NCI-H1694 (cell line): ENCODE measurements around the gene CD7.

Experiments used
- DNase-seq: peaks from one replicate; lab custom pipeline; 2025; lab: John Stamatoyannopoulos, UW

Gene CD7

DNA sequence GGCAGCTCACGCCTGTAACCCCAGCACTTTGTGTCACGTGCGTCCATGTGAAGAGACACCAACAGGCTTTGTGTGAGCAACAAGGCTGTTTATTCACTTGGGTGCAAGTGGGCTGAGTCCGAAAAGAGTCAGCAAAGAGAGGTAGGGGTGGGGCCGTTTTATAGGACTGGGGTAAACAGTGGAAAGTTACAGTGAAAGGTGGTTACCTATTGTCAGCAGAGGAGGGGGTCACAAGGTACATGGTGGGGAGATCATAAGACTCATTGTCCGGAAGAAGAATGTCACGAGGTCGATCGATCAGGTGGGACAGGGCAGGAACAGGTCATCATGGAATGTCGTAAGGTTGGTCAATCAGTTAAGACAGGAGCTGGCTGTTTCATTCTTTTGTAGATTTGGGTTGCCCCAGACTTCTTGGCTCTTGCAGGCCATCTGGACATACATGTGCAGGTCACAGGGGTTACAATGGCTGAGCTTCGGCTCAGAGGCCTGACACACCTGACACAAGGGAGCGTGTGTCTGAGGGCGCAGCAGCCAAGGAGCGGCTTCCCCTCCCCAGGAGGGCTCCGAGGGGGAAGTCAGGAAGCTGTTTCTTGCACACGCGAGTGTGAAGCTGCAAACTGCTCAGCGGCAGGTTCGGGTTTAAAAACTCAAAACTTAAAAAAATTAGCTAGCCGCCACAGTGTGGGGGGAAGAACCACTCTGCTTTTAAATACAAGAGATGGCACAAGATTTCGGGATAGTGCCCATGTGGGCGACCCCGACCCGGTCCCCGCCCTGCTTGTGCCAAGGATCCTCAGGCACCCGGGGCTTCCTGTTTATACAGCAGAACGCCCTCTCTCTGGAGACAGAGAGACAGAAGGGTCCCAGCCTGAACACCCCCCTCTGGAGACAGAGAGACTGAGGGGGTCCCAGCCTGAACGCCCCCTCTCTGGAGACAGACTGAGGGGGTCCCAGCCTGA lies 29.2 kb upstream of the CD7 start:
- DNase-seq = no peak

DNA sequence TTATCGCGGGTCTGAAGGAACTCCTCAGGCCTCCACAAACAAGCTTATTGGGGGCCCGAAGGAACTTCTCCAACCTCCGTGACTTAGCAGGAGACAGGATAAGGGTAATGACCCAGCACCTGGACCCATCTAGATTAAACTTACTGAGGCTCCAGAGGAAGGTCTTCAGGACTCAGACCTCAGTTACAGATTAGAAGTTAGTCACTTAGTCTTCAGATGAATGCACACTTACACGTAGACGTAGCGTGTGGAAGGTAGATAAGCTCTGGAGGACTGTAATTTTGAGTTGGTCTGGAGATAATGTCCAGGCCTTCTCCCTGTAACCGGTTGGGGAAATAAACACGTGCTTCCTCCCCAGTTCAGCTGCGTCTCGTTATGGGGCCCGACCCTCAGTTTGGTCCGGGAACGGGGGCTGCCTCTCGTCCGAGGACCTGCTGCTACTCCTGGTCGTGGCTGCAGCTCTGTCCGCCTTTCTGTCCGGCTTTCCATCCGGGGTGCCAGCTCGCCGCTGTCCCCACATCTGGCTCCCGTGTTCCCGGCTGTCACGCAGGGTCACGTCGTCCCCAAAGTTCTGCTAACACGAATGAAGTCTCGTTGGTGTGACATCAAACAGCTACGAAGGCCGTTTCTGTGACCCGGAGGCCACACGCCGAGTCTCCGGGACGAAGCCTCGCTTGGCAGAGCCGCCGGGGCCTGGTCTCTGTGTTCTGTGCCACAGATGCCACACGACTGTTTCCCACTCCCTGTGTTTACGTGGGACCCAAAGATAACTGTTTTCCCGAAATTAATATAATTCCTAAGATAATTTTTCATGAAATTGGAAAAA lies 28.0 kb upstream of the CD7 start:
- no peak for DNase-seq

DNA sequence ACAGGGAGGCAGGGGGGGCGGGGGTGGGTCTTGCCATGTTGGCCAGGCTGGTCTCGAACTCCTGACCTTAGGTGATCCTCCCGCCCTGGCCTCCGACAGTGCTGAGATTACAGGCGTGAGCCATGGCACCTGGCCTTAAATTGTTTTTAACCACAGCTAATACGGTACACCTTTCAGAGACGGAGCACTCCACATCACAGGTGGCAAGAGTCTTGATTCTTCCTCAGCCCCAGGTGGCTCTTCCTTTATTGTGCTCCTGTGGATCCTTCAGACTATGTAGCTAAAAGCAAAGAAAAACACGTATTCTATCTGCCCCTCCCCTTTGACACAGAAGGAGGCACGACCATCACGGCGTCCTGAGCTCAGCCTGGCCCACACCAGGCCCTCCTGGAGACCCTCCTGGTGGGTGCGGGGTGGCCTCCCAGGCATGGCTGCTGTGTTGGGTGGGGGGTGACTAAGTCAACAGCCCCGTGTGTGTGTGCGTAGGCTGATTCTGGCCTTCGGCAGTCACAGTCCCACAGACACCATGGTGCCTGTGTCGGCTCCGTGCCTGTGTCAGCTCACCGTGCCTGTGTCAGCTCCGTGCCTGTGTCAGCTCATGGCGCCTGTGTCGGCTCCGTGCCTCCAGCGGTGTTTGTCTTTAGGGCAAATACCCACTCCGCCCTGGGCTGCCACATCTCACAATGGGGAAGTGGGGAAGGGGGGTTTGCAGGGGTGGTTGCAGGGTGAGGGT lies 26.9 kb upstream of the CD7 start:
- no peak for DNase-seq

DNA sequence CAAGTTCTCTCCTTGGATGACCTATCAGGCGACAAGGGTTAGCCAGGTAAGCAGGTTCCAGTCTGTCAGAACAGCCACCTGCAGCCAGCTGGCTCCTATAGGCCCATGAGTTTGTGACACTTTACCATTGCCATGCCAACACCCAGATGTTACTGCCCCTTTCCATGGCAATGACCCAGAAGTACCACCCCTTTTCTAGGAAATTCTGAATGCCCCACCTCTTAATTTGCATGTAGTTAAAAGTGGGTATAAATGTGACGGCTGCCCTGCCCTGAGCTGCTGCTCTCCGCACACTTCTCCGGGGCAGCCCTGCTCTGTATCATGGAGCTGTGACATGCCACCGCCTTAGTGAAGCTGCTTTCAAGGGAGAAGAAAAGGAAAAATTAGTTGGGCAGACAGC lies 26.2 kb upstream of the CD7 start:
- no peak for DNase-seq

DNA sequence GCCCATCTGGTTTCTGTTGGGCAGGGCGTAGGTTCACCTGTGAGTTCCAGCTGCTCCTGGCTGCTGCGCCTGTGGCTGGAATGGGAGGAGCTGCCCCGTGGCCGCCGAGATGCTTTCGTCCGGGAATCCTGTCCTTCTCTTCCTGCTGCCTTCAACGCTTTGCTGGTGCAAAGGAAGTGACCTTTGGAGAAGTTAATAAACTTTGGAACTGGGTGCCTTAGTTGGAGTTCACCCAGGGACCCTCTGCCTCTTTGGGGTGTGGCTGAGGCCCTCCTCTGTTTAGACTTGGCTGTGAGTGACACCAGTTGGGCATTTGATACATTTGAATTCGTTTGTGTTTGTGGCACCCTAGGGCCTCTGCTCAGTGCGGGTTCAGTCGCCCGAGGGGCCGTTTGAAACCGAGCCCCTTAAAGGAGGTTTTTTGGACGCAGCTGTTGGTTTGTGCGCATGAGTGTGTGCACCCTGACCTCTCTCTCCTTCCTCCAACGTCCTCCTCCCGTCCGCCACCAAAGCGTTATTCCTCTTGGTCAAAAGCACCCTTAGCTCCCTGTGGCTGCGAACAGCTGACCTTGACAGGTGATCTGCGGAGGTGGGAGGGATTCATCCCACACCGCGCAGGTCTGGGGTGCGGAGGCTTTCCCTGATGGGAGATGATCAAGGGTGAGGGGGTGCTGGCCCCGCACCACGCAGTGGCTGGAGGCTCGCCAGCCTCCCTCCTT lies 25.1 kb upstream of the CD7 start:
- no peak for DNase-seq

DNA sequence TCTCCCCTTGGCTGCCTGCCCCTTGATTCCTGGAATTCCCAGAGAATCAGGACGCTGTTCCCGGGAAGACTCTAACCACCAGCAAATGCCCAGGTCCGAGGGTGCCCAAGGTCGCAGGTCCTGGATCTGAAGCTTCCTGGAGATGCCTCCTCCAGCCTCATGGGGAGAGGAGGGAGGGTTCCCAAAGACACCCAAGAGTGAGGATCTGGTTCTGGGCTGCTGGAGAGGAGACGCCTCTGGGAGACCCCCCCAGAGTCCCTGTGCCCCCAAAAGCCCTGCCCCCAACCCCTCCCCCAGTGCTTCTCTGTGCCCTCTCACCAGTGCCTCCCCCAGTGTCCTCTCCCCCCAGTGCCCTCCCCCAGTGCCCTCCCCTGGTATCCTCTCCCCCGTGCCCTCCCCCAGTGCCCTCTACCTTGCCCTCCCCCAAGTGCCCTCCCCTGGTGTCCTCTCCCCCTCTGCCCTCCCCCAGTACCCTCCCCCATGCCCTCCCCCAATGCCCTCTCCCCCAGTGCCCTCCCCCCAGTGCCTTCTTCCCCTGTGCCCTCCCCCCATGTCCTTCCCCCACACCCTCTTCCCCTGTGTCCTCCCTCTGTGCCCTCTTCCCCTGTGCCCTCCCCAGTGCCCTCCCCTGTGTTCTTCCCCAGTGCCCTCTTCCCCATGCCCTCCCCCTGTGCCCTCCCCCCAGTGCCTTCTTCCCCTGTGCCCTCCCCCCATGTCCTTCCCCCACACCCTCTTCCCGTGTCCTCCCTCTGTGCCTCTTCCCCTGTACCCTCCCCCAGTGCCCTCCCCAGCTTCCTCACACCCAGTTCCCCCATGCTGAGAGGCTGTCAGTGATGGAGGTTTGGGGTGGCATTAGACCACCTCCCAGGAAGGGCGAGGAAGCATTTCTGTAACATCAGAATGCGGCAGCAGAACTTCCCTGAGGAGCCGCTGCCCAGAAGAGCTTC lies 22.5 kb upstream of the CD7 start:
- no peak for DNase-seq

DNA sequence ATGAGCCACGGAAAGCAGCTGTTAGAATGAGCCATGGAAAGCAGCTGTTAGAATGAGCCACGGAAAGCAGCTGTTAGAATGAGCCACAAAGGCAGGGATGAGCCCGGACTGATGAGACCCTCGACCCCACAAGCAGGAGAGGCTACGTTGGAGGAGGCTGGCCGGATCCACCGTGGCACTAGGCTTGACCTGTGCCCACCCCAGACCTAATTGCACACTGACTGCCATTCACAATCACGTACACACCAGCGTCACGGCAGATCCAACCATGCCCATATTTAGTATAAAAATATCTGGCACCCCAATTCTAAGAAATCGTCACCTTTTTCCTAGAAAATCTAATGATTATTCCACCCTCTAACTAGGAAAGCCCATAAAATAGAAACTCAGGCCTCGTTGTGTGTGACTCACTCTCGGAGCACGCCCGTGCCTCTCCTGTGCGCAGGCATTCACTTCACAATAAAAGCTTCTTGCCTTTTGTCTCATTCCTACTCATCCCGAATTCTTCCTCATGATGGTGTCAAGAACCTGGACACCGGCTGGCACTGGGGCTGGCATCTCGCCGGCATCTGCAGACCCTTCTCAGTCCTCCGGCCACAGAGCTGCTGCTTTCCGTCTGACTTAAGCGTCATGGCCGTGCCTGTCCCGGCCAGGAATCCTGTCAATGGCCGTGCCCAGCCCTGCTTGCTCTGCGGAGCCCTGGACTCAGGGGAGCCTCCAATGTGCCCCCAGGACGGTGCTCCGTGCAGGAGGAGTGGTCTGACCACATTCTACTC lies 21.6 kb upstream of the CD7 start:
- no peak for DNase-seq

DNA sequence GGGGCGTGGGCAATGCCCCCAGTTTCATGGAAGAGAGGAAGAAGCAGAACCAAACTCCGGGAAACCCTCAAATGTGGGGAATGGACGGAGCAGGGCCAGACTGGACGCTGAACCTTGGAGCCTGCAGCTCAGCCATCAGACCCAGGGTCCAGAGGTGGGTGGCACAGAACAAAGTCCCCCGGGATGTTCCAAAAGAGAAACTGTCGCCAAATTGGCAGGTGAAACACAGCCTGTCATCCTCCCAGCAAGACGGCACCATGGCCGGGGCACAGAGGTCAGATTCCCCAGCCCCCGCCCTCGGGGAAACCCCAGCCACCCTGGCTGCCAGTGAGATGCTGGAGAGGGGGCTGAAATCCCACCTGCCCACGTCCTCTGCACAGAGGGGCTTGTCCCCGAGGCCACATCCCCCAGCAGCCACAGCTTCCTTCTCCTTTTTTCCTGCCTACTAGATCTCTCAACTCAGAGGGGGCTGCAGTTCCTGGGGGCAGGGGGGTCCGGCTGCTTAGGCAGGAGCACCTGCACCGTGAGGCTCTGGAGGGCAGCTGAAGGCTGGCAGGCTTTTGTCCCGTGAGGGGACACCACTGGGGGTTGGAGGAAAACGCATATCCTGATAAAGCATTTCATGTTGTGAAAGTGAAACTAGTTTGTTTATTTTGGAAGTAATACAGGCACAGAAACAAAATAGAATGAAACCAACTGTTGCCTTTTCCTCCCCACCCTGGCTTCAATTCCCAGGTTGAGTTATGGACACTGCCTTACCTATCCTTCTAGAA lies 17.4 kb upstream of the CD7 start:
- no peak for DNase-seq

DNA sequence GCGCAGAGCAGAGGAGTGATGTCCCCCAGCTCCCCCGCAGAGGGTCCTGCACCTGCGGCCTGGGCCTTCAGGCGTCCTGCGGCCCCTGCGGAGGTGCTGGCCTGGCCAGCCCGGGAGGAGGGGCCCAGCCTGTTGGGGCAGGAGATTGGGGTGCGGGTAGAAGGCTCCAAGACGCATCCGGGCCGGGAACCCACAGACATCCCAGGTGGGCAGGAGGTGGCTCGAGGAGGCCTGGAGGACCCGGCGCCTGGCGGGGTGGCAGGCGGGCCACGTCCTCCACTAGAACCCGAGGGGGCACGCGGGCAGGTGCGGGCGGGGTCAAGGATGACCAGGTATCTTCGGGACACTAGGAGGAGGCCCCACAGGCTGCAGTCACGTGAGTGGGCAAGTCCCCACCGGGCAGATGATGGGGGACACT lies 16.8 kb upstream of the CD7 start:
- no peak for DNase-seq

DNA sequence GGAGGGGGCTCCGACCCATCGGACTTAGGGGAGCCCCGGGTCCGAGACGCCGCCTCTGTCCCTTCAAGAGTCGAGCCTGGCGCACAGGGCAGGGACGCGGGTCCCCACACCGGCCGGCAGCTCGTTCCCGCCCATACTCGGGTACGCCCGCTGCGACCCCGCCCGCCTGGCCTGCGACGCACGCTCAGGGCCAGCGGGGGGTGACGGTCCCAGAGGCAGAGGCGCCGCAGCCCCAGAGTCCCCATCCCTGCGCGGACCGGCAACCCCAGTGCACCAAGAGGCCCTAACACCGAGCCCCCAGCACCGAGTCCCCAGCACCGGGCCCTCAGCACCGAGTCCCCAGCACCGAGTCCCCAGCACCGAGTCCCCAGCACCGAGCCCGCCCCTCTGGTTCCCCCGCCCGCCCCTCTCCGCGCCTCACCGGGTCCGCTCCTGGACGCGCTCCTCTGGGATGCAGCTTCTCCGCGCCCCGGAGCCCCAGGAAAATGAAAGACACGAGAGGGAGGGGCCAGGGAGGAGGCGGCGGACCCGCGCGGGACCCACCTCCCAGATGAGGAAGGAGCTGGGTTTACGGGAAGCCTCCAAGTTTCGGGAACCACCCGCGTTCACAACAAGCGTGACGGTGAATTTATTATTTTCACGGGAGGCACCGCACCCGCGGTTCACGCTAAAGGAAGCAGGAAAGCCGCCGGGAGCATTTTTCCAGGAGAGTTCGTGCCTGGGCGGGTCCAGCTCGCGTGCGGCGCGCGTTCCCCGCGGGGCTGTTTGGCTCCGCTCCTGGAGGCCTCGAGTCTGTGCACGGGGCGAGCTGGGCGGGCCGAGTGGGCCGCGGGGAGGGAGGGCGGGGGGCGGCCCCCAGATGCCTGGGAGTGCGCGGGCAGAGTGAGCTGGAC lies 16.1 kb upstream of the CD7 start, which contains the start of gene SECTM1:
Gene SECTM1 (minus strand): TSS at position 488 of the 893 bp plus-strand sequence. CDS start 6,526 bp downstream, outside the sequence.
- DNase-seq = no peak

DNA sequence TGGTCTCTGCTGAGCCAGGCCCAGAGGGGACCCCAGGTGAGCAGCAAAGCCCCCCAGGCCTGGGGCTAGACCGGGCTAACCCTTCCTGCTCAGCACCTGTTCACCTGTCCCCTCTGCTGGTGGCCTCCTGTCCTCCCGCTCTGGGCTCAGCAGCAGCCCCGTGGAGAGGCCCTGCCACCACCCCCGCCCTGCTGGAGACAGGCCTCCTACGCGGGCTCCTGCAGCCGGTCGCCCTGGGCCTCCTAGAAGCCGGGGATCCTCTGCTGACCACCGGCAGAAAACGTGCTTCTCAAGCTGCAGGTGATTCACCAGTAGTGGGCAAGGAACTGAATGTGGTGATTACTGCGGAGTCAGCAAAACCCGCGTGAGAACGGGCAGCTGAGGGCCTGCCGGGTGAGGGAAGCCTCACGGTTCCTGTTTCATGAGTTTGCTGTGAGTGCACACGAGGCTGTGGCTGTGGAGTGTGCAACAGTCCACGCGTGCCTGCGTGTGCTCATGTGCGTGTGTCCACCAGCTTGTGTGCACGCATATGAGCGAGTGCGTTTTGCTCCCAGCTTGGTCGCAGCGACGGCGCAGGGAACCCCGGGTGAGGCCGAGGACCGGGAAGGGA lies 15.4 kb upstream of the CD7 start:
- no peak for DNase-seq

DNA sequence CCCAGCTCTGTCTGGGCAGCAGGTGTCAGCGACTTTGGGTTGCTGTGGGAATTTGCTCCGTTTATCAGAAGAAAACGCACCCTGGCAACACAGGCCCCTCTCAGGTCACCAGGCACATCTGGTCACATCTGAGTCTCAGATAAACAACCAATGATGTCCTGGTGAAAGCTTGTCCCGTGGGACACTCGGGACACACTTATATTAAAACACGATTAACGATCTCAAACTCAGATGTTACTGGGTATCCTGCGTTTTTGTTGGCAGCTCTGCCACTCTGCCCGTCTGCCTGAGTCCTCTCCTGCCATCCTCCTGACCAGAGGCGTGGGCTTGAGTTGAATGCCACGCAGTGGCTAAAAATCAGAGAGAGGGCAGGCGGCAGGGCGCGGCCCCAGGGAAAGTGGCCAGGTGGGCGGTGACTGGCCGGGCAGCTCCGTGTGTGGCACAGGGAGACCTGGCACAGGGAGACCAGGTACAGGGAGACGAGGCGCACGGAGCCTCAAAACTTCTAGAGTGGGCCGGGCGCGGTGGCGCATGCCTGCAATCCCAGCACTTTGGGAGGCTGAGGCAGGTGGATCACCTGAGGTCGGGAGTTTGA lies 14.0 kb upstream of the CD7 start:
- no peak for DNase-seq

DNA sequence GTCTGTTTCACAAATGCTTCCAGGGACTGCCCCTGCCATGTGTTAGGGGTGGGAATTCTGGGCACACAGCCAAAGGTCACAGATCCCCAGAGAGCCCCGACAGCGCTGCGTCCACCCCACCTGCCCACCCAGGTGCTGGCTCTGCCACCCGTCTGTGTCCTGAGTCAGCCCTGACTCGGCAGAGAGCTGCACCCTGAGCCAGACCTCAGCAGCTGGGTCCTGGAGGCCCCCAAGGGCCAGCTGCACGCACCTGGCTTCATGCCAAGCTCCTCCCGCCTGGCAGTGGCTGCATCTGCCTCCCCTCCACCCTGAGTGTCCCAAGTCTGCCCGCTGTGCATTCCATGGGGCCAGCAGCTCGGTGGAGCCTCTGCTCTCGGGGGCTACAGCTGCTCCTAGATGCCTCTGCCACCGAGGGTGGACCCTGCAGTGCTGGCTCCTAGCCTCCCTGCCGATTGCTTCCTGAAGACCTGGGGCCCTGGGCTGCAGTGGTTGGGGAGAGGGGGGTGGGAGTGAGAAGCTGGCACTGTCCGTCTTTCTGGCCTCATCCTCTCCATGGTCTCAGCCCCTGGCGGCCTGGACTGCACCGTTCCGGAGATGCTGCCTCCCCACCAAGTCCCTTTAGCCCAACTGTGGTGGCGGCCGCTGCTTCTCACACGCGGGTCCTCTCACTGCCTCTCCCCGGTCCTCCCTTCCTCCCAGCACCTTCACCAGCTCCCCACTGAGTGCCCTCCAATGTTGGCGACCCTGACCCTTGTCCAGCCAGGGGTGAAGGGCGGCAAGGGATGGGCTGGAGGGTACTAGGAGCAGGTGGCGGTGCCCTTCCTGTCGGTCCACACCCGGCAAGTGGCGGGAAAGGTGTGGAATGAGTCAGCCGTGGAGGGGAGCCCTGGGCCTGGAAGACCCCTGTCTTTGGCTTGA lies 13.2 kb upstream of the CD7 start:
- peak; percentile 87 for DNase-seq

DNA sequence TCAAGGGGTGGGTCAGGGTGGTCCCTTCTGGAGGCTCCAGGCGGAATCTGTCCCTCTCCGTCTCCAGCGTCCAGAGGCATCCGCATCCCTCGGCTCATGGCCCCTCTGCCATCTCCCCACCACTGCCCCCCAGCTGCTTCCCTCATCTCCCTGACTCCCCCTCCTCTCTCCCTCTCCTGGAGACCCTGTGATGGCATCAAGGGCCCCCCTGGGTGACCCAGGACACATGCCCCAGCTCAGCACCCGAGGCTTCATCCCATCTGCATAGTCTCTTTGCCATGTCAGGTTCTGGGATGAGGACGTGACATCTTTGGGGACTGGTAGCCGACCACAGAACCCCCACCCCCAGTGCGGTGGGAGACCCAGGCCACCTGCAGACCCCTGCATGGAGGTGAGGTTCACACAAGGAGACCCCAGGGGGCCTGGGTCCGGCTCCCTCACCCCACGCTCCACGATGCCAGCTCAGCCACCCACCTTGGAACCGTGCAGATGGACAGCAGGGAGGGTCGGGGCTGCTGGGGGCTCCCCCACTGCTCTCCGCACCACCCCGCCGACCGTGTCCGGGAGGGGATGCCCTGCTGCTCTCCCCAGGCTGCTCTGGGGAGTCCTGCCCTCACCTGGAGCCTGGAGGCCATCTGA lies 12.4 kb upstream of the CD7 start:
- DNase-seq = no peak

DNA sequence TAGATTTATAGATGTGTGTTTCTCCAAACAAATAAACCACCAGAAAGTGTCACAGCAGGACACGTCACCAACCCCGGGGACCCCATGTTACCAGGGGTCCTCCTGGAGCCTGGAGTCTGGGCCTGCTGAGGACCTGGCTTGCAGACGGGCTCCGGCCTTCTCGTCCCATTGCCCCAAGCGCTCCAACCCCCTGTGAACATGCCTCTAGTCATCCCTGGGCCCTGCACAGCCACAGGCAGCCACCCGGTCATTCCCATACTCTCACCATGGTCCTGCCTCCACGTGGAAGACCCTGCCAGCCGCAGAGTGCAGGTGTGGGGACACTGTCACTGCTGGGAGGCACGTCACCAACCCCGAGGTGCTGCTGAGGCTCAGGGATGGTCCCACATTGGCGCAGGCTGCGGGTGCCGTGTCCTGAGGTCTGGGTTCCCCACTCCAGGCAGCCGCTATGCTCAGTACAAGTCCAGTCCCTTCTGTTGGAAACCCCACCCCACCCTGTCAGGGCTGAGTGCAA lies 11.6 kb upstream of the CD7 start:
- no peak for DNase-seq
